A673 (cell line): ENCODE results near the gene ALDH2.

Source experiments
- EZH2 ChIP-seq: fragments of 200-600 bp; sonication (generic); IDR thresholded peaks from 2 replicates; pipeline ENCODE4 v1.6.1; 2017; ENCODE audit warnings: borderline replicate concordance, low read depth, mild to moderate bottlenecking, mixed read lengths, antibody characterized with exemption, low read length; ENCODE audit not compliant: poor library complexity, severe bottlenecking
- TF ChIP-seq, protein P1 (sequence below): fragments of 300-800, 200-600 bp; sonication (generic); conservative IDR thresholded peaks from 2 replicates; pipeline ENCODE4 v1.5.1; 2017; ENCODE audit warnings: low read depth, mild to moderate bottlenecking, antibody characterized with exemption, low read length, moderate library complexity, mixed read lengths

DNA sequence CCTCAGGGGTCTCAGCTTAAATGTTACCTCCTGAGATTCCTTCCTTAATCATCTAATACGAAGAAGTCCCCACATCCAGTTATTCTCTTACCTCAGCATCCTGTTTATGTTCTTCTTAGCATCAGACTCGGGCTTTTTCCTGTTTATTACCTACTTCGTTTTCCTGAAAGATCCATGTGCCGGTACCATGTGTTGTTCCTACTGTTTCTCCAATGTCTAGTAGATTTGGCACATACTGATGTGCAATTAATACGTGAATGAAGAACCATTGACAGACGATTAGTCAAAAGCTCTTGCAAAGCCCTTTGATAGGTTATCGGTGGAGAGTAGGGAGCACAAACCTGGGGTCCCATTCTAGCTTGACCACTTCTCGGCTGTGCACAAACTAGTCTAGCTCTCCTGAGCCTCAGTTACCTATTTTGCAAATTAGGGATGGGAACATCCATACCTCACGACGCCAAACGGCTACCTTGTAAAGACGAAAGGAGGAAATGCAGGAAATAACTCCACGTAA, 74.6 kb downstream of the ALDH2 start:
- no peak for TF ChIP-seq EZH2
- TF ChIP-seq, protein P1, sequence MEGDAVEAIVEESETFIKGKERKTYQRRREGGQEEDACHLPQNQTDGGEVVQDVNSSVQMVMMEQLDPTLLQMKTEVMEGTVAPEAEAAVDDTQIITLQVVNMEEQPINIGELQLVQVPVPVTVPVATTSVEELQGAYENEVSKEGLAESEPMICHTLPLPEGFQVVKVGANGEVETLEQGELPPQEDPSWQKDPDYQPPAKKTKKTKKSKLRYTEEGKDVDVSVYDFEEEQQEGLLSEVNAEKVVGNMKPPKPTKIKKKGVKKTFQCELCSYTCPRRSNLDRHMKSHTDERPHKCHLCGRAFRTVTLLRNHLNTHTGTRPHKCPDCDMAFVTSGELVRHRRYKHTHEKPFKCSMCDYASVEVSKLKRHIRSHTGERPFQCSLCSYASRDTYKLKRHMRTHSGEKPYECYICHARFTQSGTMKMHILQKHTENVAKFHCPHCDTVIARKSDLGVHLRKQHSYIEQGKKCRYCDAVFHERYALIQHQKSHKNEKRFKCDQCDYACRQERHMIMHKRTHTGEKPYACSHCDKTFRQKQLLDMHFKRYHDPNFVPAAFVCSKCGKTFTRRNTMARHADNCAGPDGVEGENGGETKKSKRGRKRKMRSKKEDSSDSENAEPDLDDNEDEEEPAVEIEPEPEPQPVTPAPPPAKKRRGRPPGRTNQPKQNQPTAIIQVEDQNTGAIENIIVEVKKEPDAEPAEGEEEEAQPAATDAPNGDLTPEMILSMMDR, result no peak
